ENCODE measurements around the gene GRIK1.

GRIK1 gene

DNA sequence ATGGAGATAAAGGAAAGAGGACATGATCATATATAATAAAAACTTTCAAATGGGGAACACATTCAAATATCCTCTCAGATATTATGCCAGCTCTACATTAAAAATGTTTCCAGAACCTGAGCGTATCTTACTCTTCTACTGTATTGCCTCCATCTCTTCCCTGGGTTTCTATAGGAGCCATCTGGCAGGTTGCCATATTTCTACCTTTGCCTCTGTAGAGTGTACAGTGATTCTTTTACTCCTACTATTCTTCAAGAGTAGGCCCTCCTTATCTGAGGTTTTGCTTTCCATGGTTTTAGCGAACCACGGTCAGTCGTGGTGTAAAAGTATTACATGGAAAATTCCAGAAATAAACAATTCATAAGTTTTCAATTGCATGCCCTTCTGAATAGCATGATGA, 259.5 kb downstream of the GRIK1 start:
- Histone ChIP-seq H2BK5ac (ENCODE audit: low read depth, low read length, poor library complexity) (no peak overlapping the region), H3K9ac (ENCODE audit: low read length) (no peak overlapping the region)

DNA sequence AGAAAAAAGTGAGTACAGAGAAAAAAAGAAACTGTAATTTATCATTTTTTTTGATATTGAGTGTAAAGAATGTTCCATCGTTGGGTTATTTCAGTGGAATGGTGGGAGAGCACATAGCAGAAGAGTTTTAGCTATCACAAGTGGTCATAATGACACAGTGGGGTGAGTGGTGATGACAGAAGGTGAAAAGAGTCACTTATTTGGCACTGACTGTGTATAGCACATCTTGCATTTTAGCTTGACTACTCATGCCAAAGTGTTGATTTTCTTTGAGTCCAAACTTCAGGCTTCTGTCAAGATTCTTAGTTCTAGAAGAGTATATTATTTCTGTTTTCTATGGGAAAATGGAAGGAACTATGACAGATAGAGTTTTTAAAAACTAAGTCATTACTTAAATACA, 261.2 kb downstream of the GRIK1 start:
- Histone ChIP-seq H3K4me3 (ENCODE audit: low read depth, low read length) (no peak overlapping the region), H4K8ac (ENCODE audit: low read depth, low read length) (no peak overlapping the region), H3K9ac (ENCODE audit: low read length) (no peak overlapping the region), H3K9me3 (ENCODE audit: insufficient read depth, low read depth, low read length) (no peaks in the 10 kb centered on the region), H3K14ac (ENCODE audit: low read length) (no peak overlapping the region), H3K27me3 (ENCODE audit: insufficient read depth, low read length) (no peaks in the 10 kb centered on the region), H3K36me3 (ENCODE audit: control insufficient read depth in 1 of 2, insufficient read depth in 2 of 2, low read length in 2 of 2) (no peaks in the 10 kb centered on the region), H3K18ac (ENCODE audit: low read length) (no peak overlapping the region), H2BK12ac (ENCODE audit: low read length) (no peak overlapping the region), H2BK5ac (ENCODE audit: low read depth, low read length, poor library complexity) (no peak overlapping the region), H3K23ac (ENCODE audit: low read length) (no peak overlapping the region), H3K79me2 (ENCODE audit: control insufficient read depth, insufficient read depth, low read length, poor library complexity) (no peaks in the 10 kb centered on the region), H2AK5ac (ENCODE audit: low read length) (no peak overlapping the region), H2AFZ (ENCODE audit: insufficient read depth, low read length, poor library complexity) (no peak overlapping the region), H3K4me2 (ENCODE audit: low read length) (no peak overlapping the region), H3K27ac (ENCODE audit: low read depth, low read length) (no peak overlapping the region), H3K4me1 (ENCODE audit: control insufficient read depth in 1 of 2, insufficient read depth in 2 of 2, low read length in 2 of 2) (no peaks in the 10 kb centered on the region), H2BK120ac (ENCODE audit: insufficient read depth, low read length, poor library complexity) (no peak overlapping the region), H4K12ac (ENCODE audit: low read depth, low read length) (no peak overlapping the region), H3K4ac (ENCODE audit: low read depth, low read length) (no peak overlapping the region), H4K91ac (ENCODE audit: low read depth, low read length) (no peak overlapping the region), H3K79me1 (ENCODE audit: low read length) (no peaks in the 10 kb centered on the region)
- no CpG with 5 or more reads among the region's 1 CpG for WGBS (ENCODE audit: extremely low coverage, insufficient coverage, insufficient read length)
- no peak for DNase-seq

More for the DNA sequence above, 259.5 kb downstream of the GRIK1 start:
- no peaks in the 10 kb centered on the region for H3K79me2 ChIP-seq (ENCODE audit: control insufficient read depth, insufficient read depth, low read length, poor library complexity)
- no peaks in the 10 kb centered on the region for H3K9me3 ChIP-seq (ENCODE audit: insufficient read depth, low read depth, low read length)
- no peak for DNase-seq
- H3K18ac ChIP-seq (ENCODE audit: low read length), result no peak overlapping the region
- H3K23ac ChIP-seq (ENCODE audit: low read length), result no peak overlapping the region
- H4K8ac ChIP-seq (ENCODE audit: low read depth, low read length), result no peak overlapping the region
- no peaks in the 10 kb centered on the region for H3K79me1 ChIP-seq (ENCODE audit: low read length)
- H3K4ac ChIP-seq (ENCODE audit: low read depth, low read length), result no peak overlapping the region
- no peak overlapping the region for H3K4me2 ChIP-seq (ENCODE audit: low read length)
- no peak overlapping the region for H4K12ac ChIP-seq (ENCODE audit: low read depth, low read length)
- no peak overlapping the region for H2BK12ac ChIP-seq (ENCODE audit: low read length)
- no peak overlapping the region for H3K4me3 ChIP-seq (ENCODE audit: low read depth, low read length)
- H3K14ac ChIP-seq (ENCODE audit: low read length), result no peak overlapping the region
- no peak overlapping the region for H3K27ac ChIP-seq (ENCODE audit: low read depth, low read length)
- no peaks in the 10 kb centered on the region for H3K4me1 ChIP-seq (ENCODE audit: control insufficient read depth in 1 of 2, insufficient read depth in 2 of 2, low read length in 2 of 2)
- H3K27me3 ChIP-seq (ENCODE audit: insufficient read depth, low read length), result no peaks in the 10 kb centered on the region
- no CpG with 5 or more reads among the region's 4 CpGs for WGBS (ENCODE audit: extremely low coverage, insufficient coverage, insufficient read length)
- H2AK5ac ChIP-seq (ENCODE audit: low read length), result no peak overlapping the region
- no peak overlapping the region for H4K91ac ChIP-seq (ENCODE audit: low read depth, low read length)
- H2BK120ac ChIP-seq (ENCODE audit: insufficient read depth, low read length, poor library complexity), result no peak overlapping the region
- H2AFZ ChIP-seq (ENCODE audit: insufficient read depth, low read length, poor library complexity), result no peak overlapping the region
- H3K36me3 ChIP-seq (ENCODE audit: control insufficient read depth in 1 of 2, insufficient read depth in 2 of 2, low read length in 2 of 2), result no peaks in the 10 kb centered on the region

DNA sequence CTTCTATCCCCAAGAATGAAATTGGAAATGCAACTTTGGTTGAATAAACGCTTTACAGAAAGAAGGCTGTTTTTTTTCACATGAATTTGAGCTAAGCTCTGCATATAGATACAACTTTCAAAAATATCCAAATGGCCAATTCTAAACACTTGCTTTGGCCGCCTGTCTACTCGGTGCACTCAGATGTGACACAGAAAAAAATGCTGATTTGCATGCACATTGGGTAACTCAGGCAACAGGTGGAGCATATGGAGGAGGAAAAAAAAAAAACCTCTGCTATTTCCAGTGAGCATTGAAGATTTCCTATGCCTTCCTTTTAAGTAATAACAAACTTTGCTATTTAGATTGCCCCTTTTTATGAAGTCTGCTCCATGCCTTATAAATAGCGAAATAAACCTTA, 262.5 kb downstream of the GRIK1 start:
- Histone ChIP-seq H4K91ac (ENCODE audit: low read depth, low read length) (no peak overlapping the region), H3K27me3 (ENCODE audit: insufficient read depth, low read length) (no peaks in the 10 kb centered on the region), H3K79me1 (ENCODE audit: low read length) (no peaks in the 10 kb centered on the region), H3K27ac (ENCODE audit: low read depth, low read length) (no peak overlapping the region), H2AFZ (ENCODE audit: insufficient read depth, low read length, poor library complexity) (no peak overlapping the region), H3K18ac (ENCODE audit: low read length) (no peak overlapping the region), H3K4me2 (ENCODE audit: low read length) (no peak overlapping the region), H2BK12ac (ENCODE audit: low read length) (no peak overlapping the region), H4K12ac (ENCODE audit: low read depth, low read length) (no peak overlapping the region), H3K4ac (ENCODE audit: low read depth, low read length) (no peak overlapping the region), H3K79me2 (ENCODE audit: control insufficient read depth, insufficient read depth, low read length, poor library complexity) (no peaks in the 10 kb centered on the region), H3K4me1 (ENCODE audit: control insufficient read depth in 1 of 2, insufficient read depth in 2 of 2, low read length in 2 of 2) (no peaks in the 10 kb centered on the region), H4K8ac (ENCODE audit: low read depth, low read length) (no peak overlapping the region), H3K9me3 (ENCODE audit: insufficient read depth, low read depth, low read length) (no peaks in the 10 kb centered on the region), H2BK5ac (ENCODE audit: low read depth, low read length, poor library complexity) (no peak overlapping the region), H3K23ac (ENCODE audit: low read length) (no peak overlapping the region), H3K14ac (ENCODE audit: low read length) (no peak overlapping the region), H3K4me3 (ENCODE audit: low read depth, low read length) (no peak overlapping the region), H3K36me3 (ENCODE audit: control insufficient read depth in 1 of 2, insufficient read depth in 2 of 2, low read length in 2 of 2) (no peaks in the 10 kb centered on the region), H2AK5ac (ENCODE audit: low read length) (no peak overlapping the region), H3K9ac (ENCODE audit: low read length) (no peak overlapping the region), H2BK120ac (ENCODE audit: insufficient read depth, low read length, poor library complexity) (no peak overlapping the region)
- WGBS (ENCODE audit: extremely low coverage, insufficient coverage, insufficient read length), result no CpG with 5 or more reads among the region's 4 CpGs
- DNase-seq, result no peak

DNA sequence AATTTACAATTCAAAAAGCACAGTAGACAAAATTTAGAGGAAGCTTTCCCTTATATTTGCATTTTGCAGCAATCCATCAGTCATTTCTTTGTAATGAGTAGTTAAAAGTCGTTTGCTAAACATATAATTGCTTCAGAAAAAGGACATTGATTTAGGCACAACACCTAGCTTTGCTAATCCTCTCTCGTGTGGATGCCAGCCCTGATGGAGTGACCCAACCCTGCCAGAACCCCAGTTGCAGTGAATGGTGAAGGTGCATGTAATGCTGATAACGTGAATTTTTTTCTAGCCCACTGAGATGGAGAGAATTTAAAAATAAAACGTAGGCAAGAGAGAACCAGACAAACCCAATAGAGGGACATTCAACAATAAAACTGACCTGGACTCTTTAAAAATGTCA, 263.4 kb downstream of the GRIK1 start:
- no peak for DNase-seq

More for the DNA sequence above, 263.4 kb downstream of the GRIK1 start:
- Histone ChIP-seq H3K14ac (ENCODE audit: low read length) (no peak overlapping the region), H4K8ac (ENCODE audit: low read depth, low read length) (no peak overlapping the region), H4K91ac (ENCODE audit: low read depth, low read length) (no peak overlapping the region), H2AFZ (ENCODE audit: insufficient read depth, low read length, poor library complexity) (no peak overlapping the region), H3K9me3 (ENCODE audit: insufficient read depth, low read depth, low read length) (no peaks in the 10 kb centered on the region), H3K18ac (ENCODE audit: low read length) (no peak overlapping the region), H2BK12ac (ENCODE audit: low read length) (no peak overlapping the region), H2BK120ac (ENCODE audit: insufficient read depth, low read length, poor library complexity) (no peak overlapping the region), H3K36me3 (ENCODE audit: control insufficient read depth in 1 of 2, insufficient read depth in 2 of 2, low read length in 2 of 2) (no peaks in the 10 kb centered on the region), H3K4me1 (ENCODE audit: control insufficient read depth in 1 of 2, insufficient read depth in 2 of 2, low read length in 2 of 2) (no peaks in the 10 kb centered on the region), H3K27ac (ENCODE audit: low read depth, low read length) (no peak overlapping the region), H3K4me3 (ENCODE audit: low read depth, low read length) (no peak overlapping the region), H2BK5ac (ENCODE audit: low read depth, low read length, poor library complexity) (no peak overlapping the region), H3K4me2 (ENCODE audit: low read length) (no peak overlapping the region), H3K23ac (ENCODE audit: low read length) (no peak overlapping the region), H2AK5ac (ENCODE audit: low read length) (no peak overlapping the region), H3K27me3 (ENCODE audit: insufficient read depth, low read length) (no peaks in the 10 kb centered on the region), H4K12ac (ENCODE audit: low read depth, low read length) (no peak overlapping the region), H3K4ac (ENCODE audit: low read depth, low read length) (no peak overlapping the region), H3K9ac (ENCODE audit: low read length) (no peak overlapping the region), H3K79me2 (ENCODE audit: control insufficient read depth, insufficient read depth, low read length, poor library complexity) (no peaks in the 10 kb centered on the region), H3K79me1 (ENCODE audit: low read length) (no peaks in the 10 kb centered on the region)
- WGBS (ENCODE audit: extremely low coverage, insufficient coverage, insufficient read length), result no CpG with 5 or more reads among the region's 4 CpGs

All from trophoblast cell (in vitro differentiated cells and primary cell).